Naive thymus-derived CD4-positive, alpha-beta T cell (primary cell): Measurements from ENCODE around the gene VPS13D. TPM values are rescaled to one million over a fixed set of nuclear protein-coding genes. Genes with fewer than 3 reads are reported as not detected.

Experiments used
- ATAC-seq: fragments of 150-1000 bp; cut with Tn5 transposase; 2 replicates; pipeline ENCODE4 v1.10.0; 2021; ENCODE audit warnings: mild to moderate bottlenecking, moderate library complexity
- CTCF ChIA-PET: fragments of 350-600 bp; sonication (Branson Sonifier 250); formaldehyde crosslinking; loops from one replicate; lab custom pipeline; 2021; ENCODE audit warnings: antibody characterized with exemption; lab: Charles Lee
- POLR2A ChIA-PET: fragments of 350-600 bp; sonication (Branson Sonifier 250); formaldehyde crosslinking; loops from one replicate; lab custom pipeline; 2021; ENCODE audit warnings: antibody characterized with exemption, inconsistent platforms; lab: Charles Lee
- DNase-seq, 9 donors: peaks; one replicate each; pipeline versions ENCODE4 v3.0.0 to v3.0.0-alpha.2; 2020 to 2022; ENCODE audit warnings: mixed read lengths in 1 of 9
- H3K27ac ChIP-seq: one replicate; pipeline ENCODE4 v1.7.0; 2013; ENCODE audit warnings: mild to moderate bottlenecking, low read depth, low read length, moderate library complexity
- H3K27me3 ChIP-seq, 2 donors: one replicate each; pipeline ENCODE4 v1.7.0; 2013; ENCODE audit warnings: low read length in 2 of 2, mild to moderate bottlenecking in 2 of 2, moderate library complexity in 2 of 2; ENCODE audit not compliant: control insufficient read depth in 2 of 2, insufficient read depth in 2 of 2
- H3K36me3 ChIP-seq, 3 experiments: 1 replicate in 2 of 3; 2 replicates in 1 of 3; pipeline ENCODE4 v1.7.0; 2013; ENCODE audit warnings: low read length in 3 of 3, mild to moderate bottlenecking in 3 of 3, moderate library complexity in 1 of 3; ENCODE audit not compliant: insufficient read depth in 3 of 3, control insufficient read depth in 2 of 3
- H3K4me1 ChIP-seq, 2 donors: one replicate each; pipeline ENCODE4 v1.7.0; 2013; ENCODE audit warnings: low read length in 2 of 2, mild to moderate bottlenecking in 2 of 2, moderate library complexity in 1 of 2; ENCODE audit not compliant: control insufficient read depth in 2 of 2, insufficient read depth in 2 of 2
- H3K4me3 ChIP-seq: 2 replicates; pipeline ENCODE4 v1.7.0; 2013; ENCODE audit warnings: mild to moderate bottlenecking, low read length
- H3K9me3 ChIP-seq, 3 experiments: 1 replicate in 2 of 3; 2 replicates in 1 of 3; pipeline ENCODE4 v1.7.0; 2013; ENCODE audit warnings: low read length in 3 of 3; ENCODE audit not compliant: control insufficient read depth in 2 of 3
- H3K27ac Mint-ChIP-seq, 9 donors: one replicate each; pipeline ENCODE4 v1.8.0; 2020 to 2022; ENCODE audit warnings: mixed read lengths in 9 of 9, mild to moderate bottlenecking in 8 of 9, moderate library complexity in 5 of 9, inconsistent platforms in 2 of 9
- H3K27me3 Mint-ChIP-seq, 5 donors: one replicate each; pipeline ENCODE4 v1.8.0; 2021 to 2022; ENCODE audit warnings: mixed read lengths in 5 of 5, mild to moderate bottlenecking in 1 of 5
- H3K36me3 Mint-ChIP-seq, 5 donors: one replicate each; pipeline ENCODE4 v1.8.0; 2020 to 2022; ENCODE audit warnings: mixed read lengths in 5 of 5, mild to moderate bottlenecking in 3 of 5, inconsistent platforms in 1 of 5
- H3K4me1 Mint-ChIP-seq, 7 donors: one replicate each; pipeline ENCODE4 v1.8.0; 2020 to 2022; ENCODE audit warnings: mixed read lengths in 7 of 7, mild to moderate bottlenecking in 3 of 7, inconsistent platforms in 1 of 7
- H3K4me3 Mint-ChIP-seq, 10 donors: one replicate each; pipeline ENCODE4 v1.8.0; 2020 to 2022; ENCODE audit warnings: mild to moderate bottlenecking in 10 of 10, mixed read lengths in 10 of 10, moderate library complexity in 6 of 10, inconsistent platforms in 2 of 10
- H3K9me3 Mint-ChIP-seq, 11 donors: one replicate each; pipeline ENCODE4 v1.8.0; 2020 to 2022; ENCODE audit warnings: mixed read lengths in 11 of 11, mild to moderate bottlenecking in 4 of 11, inconsistent platforms in 1 of 11, moderate library complexity in 1 of 11
- intact Hi-C, 2 donors: fragments of 100-400 bp; cut with micrococcal nuclease; formaldehyde crosslinking; loops; one replicate each; pipeline ENCODE4 v1.15.1; 2023
- polyA plus RNA-seq, 2 donors: library from polyadenylated mRNA; unstranded; fragments of 300-500 nt; fragmentation: Illumina TruSeq; gene quantifications; one replicate each; pipeline ENCODE4 v1.2.3, GENCODE V29; 2021
- total RNA-seq, 6 experiments: library from RNA in 5 of 6; stranded (reverse) in 5 of 6; gene quantifications; 1 replicate in 5 of 6; 2 replicates in 1 of 6; pipeline ENCODE4 v1.2.3 and lab custom pipeline; 2021 to 2026

VPS13D gene
- total and polyA plus RNA-seq, 7 experiments from 2014 or later, result 6.5 to 94.4 (median 73.2) TPM

DNA sequence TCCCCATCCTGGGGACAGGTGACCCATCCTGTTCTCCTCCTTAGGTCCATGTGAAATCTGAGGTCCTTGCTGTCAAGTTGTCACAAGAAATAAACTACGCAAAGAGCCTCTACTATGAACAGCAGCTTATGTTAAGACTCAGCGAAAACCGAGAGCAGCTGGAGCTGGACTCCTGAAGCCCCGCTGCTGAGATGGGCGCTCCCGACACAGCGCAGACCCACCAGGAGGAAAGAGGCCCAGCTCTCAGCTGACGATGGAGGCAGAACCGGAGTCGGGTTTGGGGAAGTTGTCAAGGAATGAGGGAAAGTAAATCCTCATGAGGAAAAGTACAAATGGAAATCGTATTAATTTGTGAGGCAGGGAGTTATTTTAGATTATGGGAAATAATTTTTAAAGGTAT, 279.0 kb downstream of the VPS13D start:
- ATAC-seq (no peak), DNase-seq (no peak)
- Mint-ChIP-seq H3K36me3 (peaks cover 16 to 42% (median 26%) of the 10 kb centered on the region in 5 donors), H3K4me1 (peaks cover 30 to 70% (median 59%) of the 10 kb centered on the region in 7 donors), H3K27ac (peak overlapping the region; percentile 46 to 99 (median 77)), H3K27me3 (no peaks in the 10 kb centered on the region), H3K4me3 (peak overlapping the region in 3 of 10 donors; percentile 25 to 40 (median 36)), H3K9me3 (peaks cover 0 to 13% (median 5%) of the 10 kb centered on the region in 11 donors)
- intact Hi-C loops, result no loop called here
- no peak overlapping the region for H3K27ac ChIP-seq
- POLR2A ChIA-PET, result interaction anchor here (0.6 to 8.6 kb wide), 4 partner anchors 32 to 384 kb away, joined by 3 to 108 read pairs (median 22); partner anchors contain the start of gene DHRS3
- CTCF ChIA-PET, result no interaction called here
- no peak overlapping the region for H3K4me3 ChIP-seq
- H3K4me1 ChIP-seq, result peaks cover 26% of the 10 kb centered on the region in 2 donors
- peaks cover 0 to 34% (median 0%) of the 10 kb centered on the region in 3 experiments for H3K36me3 ChIP-seq
- H3K27me3 ChIP-seq, result no peaks in the 10 kb centered on the region
- peaks cover 0 to 6% (median 0%) of the 10 kb centered on the region in 3 experiments for H3K9me3 ChIP-seq

GRCh38 chr1:12511128-12511484, 281.3 kb downstream of the VPS13D start:
- H3K9me3 Mint-ChIP-seq, result peaks cover 0 to 13% (median 5%) of the 10 kb centered on the region in 11 donors
- ATAC-seq (no peak), DNase-seq (no peak)
- H3K36me3 ChIP-seq, result peaks cover 0 to 21% (median 0%) of the 10 kb centered on the region in 3 experiments
- H3K9me3 ChIP-seq, result peaks cover 0 to 6% (median 0%) of the 10 kb centered on the region in 3 experiments
- ChIA-PET POLR2A (interaction anchor here (1.1 to 8.6 kb wide), 20 partner anchors 8 to 166 kb away, joined by 3 to 108 read pairs (median 5); partner anchors contain the start of gene DHRS3), CTCF (interaction anchor here (1.1 to 1.3 kb wide), 5 partner anchors 33 to 110 kb away, joined by 3 to 5 read pairs (median 4); no protein-coding TSS in a partner anchor)
- H3K4me3 ChIP-seq, result peak overlapping the region; percentile 69
- peaks cover 30 to 77% (median 62%) of the 10 kb centered on the region in 7 donors for H3K4me1 Mint-ChIP-seq
- peak overlapping the region; percentile 79 to 97 (median 88) for H3K4me3 Mint-ChIP-seq
- H3K27ac Mint-ChIP-seq, result peak overlapping the region; percentile 94 to 100 (median 98)
- intact Hi-C loops, result loop anchor here (2.0 to 5.0 kb wide), 5 partner anchors 38 to 124 kb away; no protein-coding TSS in a partner anchor
- H3K4me1 ChIP-seq, result peaks cover 26% of the 10 kb centered on the region in 2 donors
- H3K36me3 Mint-ChIP-seq, result peaks cover 12 to 49% (median 19%) of the 10 kb centered on the region in 5 donors
- peak overlapping the region; percentile 75 for H3K27ac ChIP-seq
- H3K27me3 ChIP-seq, result no peaks in the 10 kb centered on the region
- no peaks in the 10 kb centered on the region for H3K27me3 Mint-ChIP-seq

DNA sequence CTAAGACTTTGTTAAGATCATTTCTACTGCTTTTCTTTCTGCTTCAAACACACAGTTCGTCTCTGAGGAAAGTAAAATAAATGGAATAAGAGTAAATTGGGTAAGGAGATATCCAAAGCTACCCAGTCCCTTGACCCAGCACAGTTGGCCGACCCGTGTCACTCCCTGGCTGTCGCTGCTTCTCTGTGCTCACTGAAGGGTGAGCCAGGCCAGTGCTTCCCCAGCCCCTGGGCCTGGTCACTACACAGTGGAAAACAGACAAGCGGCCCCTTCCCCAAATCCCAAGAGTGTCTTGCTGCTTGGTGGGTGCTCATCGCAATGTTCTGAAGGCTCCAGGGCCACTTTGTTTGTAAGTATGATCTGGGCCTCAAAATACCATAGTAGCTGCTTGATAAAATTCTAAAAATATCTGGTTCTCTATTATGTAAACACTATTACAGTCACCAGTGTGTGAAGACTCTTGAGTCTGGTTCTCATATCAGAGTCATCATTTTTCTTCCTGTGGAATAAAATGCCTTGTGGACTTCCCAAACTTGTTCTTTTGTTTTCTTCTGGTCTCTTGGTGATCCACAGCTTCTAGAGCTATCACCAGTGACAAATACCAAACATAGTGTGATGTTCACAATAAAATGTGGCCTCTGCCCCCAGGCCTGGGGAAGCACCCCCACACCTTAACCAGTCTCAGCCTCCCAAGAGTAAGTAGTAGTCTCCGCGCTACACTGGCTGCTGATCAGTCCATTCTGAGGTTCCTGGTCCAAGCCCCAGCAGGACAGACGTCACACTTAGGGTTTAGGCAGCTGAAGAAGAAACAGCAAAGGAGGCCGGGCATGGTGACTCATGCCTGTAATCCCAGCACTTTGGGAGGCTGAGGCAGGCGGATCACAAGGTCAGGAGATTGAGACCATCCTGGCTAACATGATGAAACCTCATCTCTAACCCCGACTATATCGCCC, 282.0 kb downstream of the VPS13D start:
- no peaks in the 10 kb centered on the region for H3K27me3 ChIP-seq
- no peak for ATAC-seq
- no peaks in the 10 kb centered on the region for H3K27me3 Mint-ChIP-seq
- peaks cover 30 to 72% (median 59%) of the 10 kb centered on the region in 7 donors for H3K4me1 Mint-ChIP-seq
- H3K27ac ChIP-seq, result peak overlapping the region; percentile 75
- peak overlapping the region; percentile 79 to 97 (median 88) for H3K4me3 Mint-ChIP-seq
- H3K4me3 ChIP-seq, result peak overlapping the region; percentile 69
- POLR2A ChIA-PET, result interaction anchor here (0.7 to 8.6 kb wide), 14 partner anchors 8 to 166 kb away, joined by 3 to 108 read pairs (median 5); partner anchors contain the start of gene DHRS3
- H3K36me3 ChIP-seq, result peaks cover 0 to 21% (median 0%) of the 10 kb centered on the region in 3 experiments
- CTCF ChIA-PET, result interaction anchor here (0.9 to 1.2 kb wide), 3 partner anchors 53 to 110 kb away, joined by 3 to 4 read pairs (median 3); no protein-coding TSS in a partner anchor
- intact Hi-C loops, result loop anchor here (2.0 to 5.0 kb wide), 5 partner anchors 39 to 125 kb away; no protein-coding TSS in a partner anchor
- H3K9me3 Mint-ChIP-seq, result peaks cover 0 to 13% (median 5%) of the 10 kb centered on the region in 11 donors
- DNase-seq, result no peak
- peaks cover 0 to 6% (median 0%) of the 10 kb centered on the region in 3 experiments for H3K9me3 ChIP-seq
- peak overlapping the region; percentile 94 to 100 (median 98) for H3K27ac Mint-ChIP-seq
- H3K4me1 ChIP-seq, result peaks cover 26% of the 10 kb centered on the region in 2 donors
- peaks cover 12 to 50% (median 16%) of the 10 kb centered on the region in 5 donors for H3K36me3 Mint-ChIP-seq

DNA sequence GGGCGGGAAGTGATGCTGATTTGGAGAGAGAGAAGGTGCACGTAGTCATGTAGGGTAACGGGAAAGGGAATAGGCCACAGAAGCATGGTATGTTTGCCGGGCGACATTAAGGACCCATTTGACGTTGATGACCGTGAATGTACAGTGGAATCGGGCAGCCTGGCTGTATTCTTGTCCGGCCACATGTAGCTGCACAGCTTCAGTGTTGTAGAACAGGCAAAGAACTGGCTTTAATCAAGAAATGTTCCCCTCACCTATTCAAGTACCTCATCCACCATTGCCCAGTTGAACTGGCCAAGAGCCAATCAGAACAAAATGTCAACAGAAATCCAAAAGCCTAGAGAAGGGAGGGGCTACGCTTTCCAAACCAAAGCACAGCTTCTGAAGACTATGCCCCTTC, 283.4 kb downstream of the VPS13D start:
- no peak for ATAC-seq

DNA sequence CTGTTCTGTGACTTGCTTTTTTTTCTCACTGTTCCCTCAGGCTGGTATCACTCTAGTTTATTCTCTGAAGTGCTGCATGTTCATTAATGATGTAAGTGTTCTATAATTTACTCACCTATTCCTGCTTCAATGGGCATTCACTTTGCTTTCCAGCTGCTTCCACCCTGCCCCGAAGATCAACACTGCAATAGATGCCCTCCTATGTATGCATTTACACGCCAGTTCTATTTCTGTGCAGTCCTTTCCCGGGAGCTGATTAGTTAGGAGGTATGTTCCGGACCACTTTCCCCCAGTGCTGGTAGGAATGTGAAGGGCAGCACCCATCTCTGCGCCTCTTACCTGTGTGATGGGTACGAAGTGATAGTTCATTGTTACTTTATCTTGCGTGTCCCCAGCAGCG, 284.8 kb downstream of the VPS13D start:
- H3K4me3 Mint-ChIP-seq, result peak overlapping the region in 4 of 10 donors; percentile 3 to 73 (median 17)
- no peaks in the 10 kb centered on the region for H3K27me3 ChIP-seq
- no peaks in the 10 kb centered on the region for H3K27me3 Mint-ChIP-seq
- no peak overlapping the region for H3K27ac ChIP-seq
- DNase-seq, result no peak
- CTCF ChIA-PET, result no interaction called here
- POLR2A ChIA-PET, result interaction anchor here (0.6 to 1.0 kb wide), 2 partner anchors 20 to 112 kb away, joined by 3 to 6 read pairs; no protein-coding TSS in a partner anchor
- H3K4me3 ChIP-seq, result no peak overlapping the region
- intact Hi-C loops, result loop anchor here in 1 of 2 donors (5.0 kb wide), 1 partner anchor 107 kb away; no protein-coding TSS in a partner anchor
- peaks cover 0 to 13% (median 5%) of the 10 kb centered on the region in 11 donors for H3K9me3 Mint-ChIP-seq
- H3K36me3 Mint-ChIP-seq, result peaks cover 16 to 57% (median 26%) of the 10 kb centered on the region in 5 donors
- peaks cover 0 to 15% (median 0%) of the 10 kb centered on the region in 3 experiments for H3K36me3 ChIP-seq
- peaks cover 0 to 6% (median 0%) of the 10 kb centered on the region in 3 experiments for H3K9me3 ChIP-seq
- no peak for ATAC-seq
- H3K4me1 ChIP-seq, result peaks cover 23 to 24% of the 10 kb centered on the region in 2 donors
- H3K27ac Mint-ChIP-seq, result peak overlapping the region in 7 of 9 donors; percentile 11 to 99 (median 64)
- H3K4me1 Mint-ChIP-seq, result peaks cover 32 to 77% (median 66%) of the 10 kb centered on the region in 7 donors

More for the DNA sequence above, 283.4 kb downstream of the VPS13D start:
- H3K27me3 ChIP-seq, result no peaks in the 10 kb centered on the region
- H3K4me1 ChIP-seq, result peaks cover 26% of the 10 kb centered on the region in 2 donors
- intact Hi-C loops, result loop anchor here in 1 of 2 donors (5.0 kb wide), 1 partner anchor 106 kb away; no protein-coding TSS in a partner anchor
- no peak overlapping the region for H3K4me3 ChIP-seq
- Mint-ChIP-seq H3K36me3 (peaks cover 15 to 52% (median 23%) of the 10 kb centered on the region in 5 donors), H3K27me3 (no peaks in the 10 kb centered on the region), H3K27ac (peak overlapping the region; percentile 11 to 99 (median 96)), H3K4me1 (peaks cover 36 to 77% (median 66%) of the 10 kb centered on the region in 7 donors), H3K4me3 (peak overlapping the region in 9 of 10 donors; percentile 9 to 93 (median 44)), H3K9me3 (peaks cover 0 to 13% (median 5%) of the 10 kb centered on the region in 11 donors)
- ChIA-PET POLR2A (interaction anchor here (0.6 to 8.6 kb wide), 3 partner anchors 36 to 382 kb away, joined by 3 to 108 read pairs (median 3); no protein-coding TSS in a partner anchor), CTCF (no interaction called here)
- H3K27ac ChIP-seq, result no peak overlapping the region
- no peak for DNase-seq
- peaks cover 0 to 6% (median 0%) of the 10 kb centered on the region in 3 experiments for H3K9me3 ChIP-seq
- H3K36me3 ChIP-seq, result peaks cover 0 to 15% (median 0%) of the 10 kb centered on the region in 3 experiments
